Measurements from ENCODE around the gene PIK3C3. TPM values are rescaled to one million over a fixed set of nuclear protein-coding genes. Genes with fewer than 3 reads are reported as not detected.

The PIK3C3 gene
- polyA plus RNA-seq, 1 donor from 2014 or later: 42.9 TPM

DNA sequence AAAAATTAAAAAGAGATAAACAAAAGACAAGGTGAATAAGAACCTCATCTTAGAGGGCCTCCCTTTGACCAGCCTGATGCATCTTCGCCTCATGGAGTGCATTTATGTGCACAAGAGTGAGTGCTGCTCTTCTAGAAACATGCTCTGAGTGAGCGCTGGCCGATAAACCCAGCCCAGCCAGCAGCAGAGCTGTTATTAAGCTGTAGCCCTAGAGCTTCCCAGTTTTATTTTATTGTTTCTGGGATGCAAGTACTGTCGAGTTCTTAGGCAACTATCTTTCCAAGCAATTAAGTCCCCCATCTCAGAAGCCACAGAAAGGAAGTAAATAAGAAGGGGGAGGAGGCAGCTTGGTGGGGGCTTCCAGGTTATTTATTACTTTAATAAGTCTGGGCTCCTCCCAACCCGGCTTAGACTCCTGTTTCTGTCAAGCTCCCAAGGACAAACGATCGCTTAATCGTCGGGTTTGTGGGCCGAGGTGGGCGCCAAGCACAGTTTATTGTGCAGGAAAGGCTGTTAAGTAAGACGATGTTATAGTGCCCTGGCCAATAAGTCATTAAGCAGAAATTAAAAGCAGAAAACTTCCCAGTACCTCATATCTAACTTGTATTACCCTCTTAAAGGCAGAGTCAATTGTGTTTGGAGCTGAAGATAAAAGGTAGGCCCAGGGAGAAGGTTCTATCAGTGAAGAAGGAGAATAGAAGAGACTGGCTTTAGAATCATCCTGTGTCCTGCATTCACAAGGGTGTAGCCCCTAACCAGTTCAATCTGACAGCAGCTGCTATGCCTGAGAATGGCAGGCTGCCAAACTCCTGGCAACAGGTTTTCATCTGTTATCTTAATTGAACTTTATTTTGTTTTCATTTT is 176.3 kb downstream of the PIK3C3 start:
- no peaks in the 10 kb centered on the region for H3K79me2 ChIP-seq (replicated peaks; ENCODE audit: insufficient read depth, low read length)
- H3K9ac ChIP-seq (ENCODE audit: low read length): no peak overlapping the region
- TF ChIP-seq MXI1 (conservative IDR thresholded peaks at IDR 0.05; ENCODE audit: poor library complexity, severe bottlenecking) (no peak), TAF1 (IDR thresholded peaks at IDR 0.05; ENCODE audit: low read depth) (no peak), EZH2 (IDR thresholded peaks at IDR 0.05; ENCODE audit: borderline replicate concordance, insufficient read depth, low read length, poor library complexity, severe bottlenecking) (no peak), SMC3 (conservative IDR thresholded peaks at IDR 0.05; ENCODE audit: poor library complexity) (no peak), EP300 (conservative IDR thresholded peaks at IDR 0.05; ENCODE audit: poor library complexity, severe bottlenecking) (no peak), RAD21 (conservative IDR thresholded peaks at IDR 0.05) (no peak), POLR2AphosphoS5 (IDR thresholded peaks at IDR 0.05) (no peak)
- TF ChIP-seq, protein P1, sequence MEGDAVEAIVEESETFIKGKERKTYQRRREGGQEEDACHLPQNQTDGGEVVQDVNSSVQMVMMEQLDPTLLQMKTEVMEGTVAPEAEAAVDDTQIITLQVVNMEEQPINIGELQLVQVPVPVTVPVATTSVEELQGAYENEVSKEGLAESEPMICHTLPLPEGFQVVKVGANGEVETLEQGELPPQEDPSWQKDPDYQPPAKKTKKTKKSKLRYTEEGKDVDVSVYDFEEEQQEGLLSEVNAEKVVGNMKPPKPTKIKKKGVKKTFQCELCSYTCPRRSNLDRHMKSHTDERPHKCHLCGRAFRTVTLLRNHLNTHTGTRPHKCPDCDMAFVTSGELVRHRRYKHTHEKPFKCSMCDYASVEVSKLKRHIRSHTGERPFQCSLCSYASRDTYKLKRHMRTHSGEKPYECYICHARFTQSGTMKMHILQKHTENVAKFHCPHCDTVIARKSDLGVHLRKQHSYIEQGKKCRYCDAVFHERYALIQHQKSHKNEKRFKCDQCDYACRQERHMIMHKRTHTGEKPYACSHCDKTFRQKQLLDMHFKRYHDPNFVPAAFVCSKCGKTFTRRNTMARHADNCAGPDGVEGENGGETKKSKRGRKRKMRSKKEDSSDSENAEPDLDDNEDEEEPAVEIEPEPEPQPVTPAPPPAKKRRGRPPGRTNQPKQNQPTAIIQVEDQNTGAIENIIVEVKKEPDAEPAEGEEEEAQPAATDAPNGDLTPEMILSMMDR (IDR thresholded peaks at IDR 0.05; ENCODE audit: poor library complexity, severe bottlenecking): no peak
- TF ChIP-seq, protein P2, sequence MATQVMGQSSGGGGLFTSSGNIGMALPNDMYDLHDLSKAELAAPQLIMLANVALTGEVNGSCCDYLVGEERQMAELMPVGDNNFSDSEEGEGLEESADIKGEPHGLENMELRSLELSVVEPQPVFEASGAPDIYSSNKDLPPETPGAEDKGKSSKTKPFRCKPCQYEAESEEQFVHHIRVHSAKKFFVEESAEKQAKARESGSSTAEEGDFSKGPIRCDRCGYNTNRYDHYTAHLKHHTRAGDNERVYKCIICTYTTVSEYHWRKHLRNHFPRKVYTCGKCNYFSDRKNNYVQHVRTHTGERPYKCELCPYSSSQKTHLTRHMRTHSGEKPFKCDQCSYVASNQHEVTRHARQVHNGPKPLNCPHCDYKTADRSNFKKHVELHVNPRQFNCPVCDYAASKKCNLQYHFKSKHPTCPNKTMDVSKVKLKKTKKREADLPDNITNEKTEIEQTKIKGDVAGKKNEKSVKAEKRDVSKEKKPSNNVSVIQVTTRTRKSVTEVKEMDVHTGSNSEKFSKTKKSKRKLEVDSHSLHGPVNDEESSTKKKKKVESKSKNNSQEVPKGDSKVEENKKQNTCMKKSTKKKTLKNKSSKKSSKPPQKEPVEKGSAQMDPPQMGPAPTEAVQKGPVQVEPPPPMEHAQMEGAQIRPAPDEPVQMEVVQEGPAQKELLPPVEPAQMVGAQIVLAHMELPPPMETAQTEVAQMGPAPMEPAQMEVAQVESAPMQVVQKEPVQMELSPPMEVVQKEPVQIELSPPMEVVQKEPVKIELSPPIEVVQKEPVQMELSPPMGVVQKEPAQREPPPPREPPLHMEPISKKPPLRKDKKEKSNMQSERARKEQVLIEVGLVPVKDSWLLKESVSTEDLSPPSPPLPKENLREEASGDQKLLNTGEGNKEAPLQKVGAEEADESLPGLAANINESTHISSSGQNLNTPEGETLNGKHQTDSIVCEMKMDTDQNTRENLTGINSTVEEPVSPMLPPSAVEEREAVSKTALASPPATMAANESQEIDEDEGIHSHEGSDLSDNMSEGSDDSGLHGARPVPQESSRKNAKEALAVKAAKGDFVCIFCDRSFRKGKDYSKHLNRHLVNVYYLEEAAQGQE (IDR thresholded peaks at IDR 0.05; ENCODE audit: borderline replicate concordance): no peak
- no peak overlapping the region for H3K4me3 ChIP-seq (ENCODE audit: low read length)
- no peak overlapping the region for H2AFZ ChIP-seq (ENCODE audit: low read depth, low read length)
- no peaks in the 10 kb centered on the region for H3K9me3 ChIP-seq (ENCODE audit: low read length)
- no peak overlapping the region for H3K4me2 ChIP-seq (ENCODE audit: low read length)
- no peaks in the 10 kb centered on the region for H3K9me2 ChIP-seq (ENCODE audit: insufficient read depth, low read length)
- H3F3A ChIP-seq (ENCODE audit: insufficient read depth, low read length, poor library complexity, severe bottlenecking): no peaks in the 10 kb centered on the region
- H3K27ac ChIP-seq (ENCODE audit: low read length): no peak overlapping the region
- H3K27me3 ChIP-seq (ENCODE audit: insufficient read depth, low read depth, low read length): no peaks in the 10 kb centered on the region
- no peaks in the 10 kb centered on the region for H3K36me3 ChIP-seq (ENCODE audit: insufficient read depth, low read length)
- H4K20me1 ChIP-seq (ENCODE audit: insufficient read depth): no peaks in the 10 kb centered on the region

- Histone ChIP-seq H3K4me3 (ENCODE audit: low read length) (no peak overlapping the region), H3K4me2 (ENCODE audit: low read length) (no peak overlapping the region), H3K36me3 (ENCODE audit: insufficient read depth, low read length) (no peaks in the 10 kb centered on the region), H4K20me1 (ENCODE audit: insufficient read depth) (no peaks in the 10 kb centered on the region), H3K27ac (ENCODE audit: low read length) (no peak overlapping the region), H3K9me2 (ENCODE audit: insufficient read depth, low read length) (no peaks in the 10 kb centered on the region), H3K9me3 (ENCODE audit: low read length) (no peaks in the 10 kb centered on the region), H2AFZ (ENCODE audit: low read depth, low read length) (no peak overlapping the region), H3K9ac (ENCODE audit: low read length) (no peak overlapping the region), H3K27me3 (ENCODE audit: insufficient read depth, low read depth, low read length) (no peaks in the 10 kb centered on the region), H3K79me2 (replicated peaks; ENCODE audit: insufficient read depth, low read length) (no peaks in the 10 kb centered on the region), H3F3A (ENCODE audit: insufficient read depth, low read length, poor library complexity, severe bottlenecking) (no peaks in the 10 kb centered on the region)
- TF ChIP-seq EZH2 (IDR thresholded peaks at IDR 0.05; ENCODE audit: borderline replicate concordance, insufficient read depth, low read length, poor library complexity, severe bottlenecking) (no peak), TAF1 (IDR thresholded peaks at IDR 0.05; ENCODE audit: low read depth) (no peak), MXI1 (conservative IDR thresholded peaks at IDR 0.05; ENCODE audit: poor library complexity, severe bottlenecking) (no peak), POLR2AphosphoS5 (IDR thresholded peaks at IDR 0.05) (no peak), EP300 (conservative IDR thresholded peaks at IDR 0.05; ENCODE audit: poor library complexity, severe bottlenecking) (no peak), RAD21 (conservative IDR thresholded peaks at IDR 0.05) (no peak), SMC3 (conservative IDR thresholded peaks at IDR 0.05; ENCODE audit: poor library complexity) (no peak)
- TF ChIP-seq, protein P1 (IDR thresholded peaks at IDR 0.05; ENCODE audit: poor library complexity, severe bottlenecking): no peak
- TF ChIP-seq, protein P2 (IDR thresholded peaks at IDR 0.05; ENCODE audit: borderline replicate concordance): no peak
These were observed 176.9 kb downstream of the PIK3C3 start for GRCh38 chr18:42131930-42132244.

All from neural cell (in vitro differentiated cells).